OCI-LY7 (cell line): Measurements from ENCODE around the gene NDUFB2.

Experiments
- EZH2phosphoT487 ChIP-seq: fragments of 200-600 bp; sonication (generic); IDR thresholded peaks from 2 replicates; pipeline ENCODE4 v1.6.1; 2018; ENCODE audit warnings: low read depth, borderline replicate concordance, mild to moderate bottlenecking, mixed run types, antibody characterized with exemption, low read length, moderate library complexity, mixed read lengths
- TF ChIP-seq, protein P1 (sequence below): fragments of 200-600 bp; sonication (generic); conservative IDR thresholded peaks from 2 replicates; pipeline ENCODE4 v1.5.1; 2014; ENCODE audit warnings: mild to moderate bottlenecking, antibody characterized with exemption, low read length, moderate library complexity, mixed read lengths

DNA sequence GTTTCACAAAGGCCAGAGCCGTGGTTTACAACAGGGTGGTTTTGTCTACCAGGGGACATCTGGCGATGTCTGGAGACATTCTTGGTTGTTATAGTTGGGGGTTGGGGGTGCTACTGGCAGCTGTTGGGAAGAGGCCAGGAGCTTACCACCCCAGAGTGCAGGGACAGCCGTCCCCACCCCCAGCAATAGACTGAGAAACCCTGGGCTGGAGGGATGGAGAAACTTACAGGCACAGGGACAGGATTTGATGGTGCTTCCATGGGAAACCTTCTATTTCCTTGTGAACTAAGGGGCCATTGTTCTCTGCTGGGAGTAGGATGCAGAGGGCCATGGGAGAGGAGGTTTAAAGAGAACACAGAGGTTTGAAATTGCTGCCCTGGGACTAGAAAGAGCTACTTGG, 12.9 kb upstream of the NDUFB2 start:
- no peak for TF ChIP-seq EZH2phosphoT487
- TF ChIP-seq, protein P1, sequence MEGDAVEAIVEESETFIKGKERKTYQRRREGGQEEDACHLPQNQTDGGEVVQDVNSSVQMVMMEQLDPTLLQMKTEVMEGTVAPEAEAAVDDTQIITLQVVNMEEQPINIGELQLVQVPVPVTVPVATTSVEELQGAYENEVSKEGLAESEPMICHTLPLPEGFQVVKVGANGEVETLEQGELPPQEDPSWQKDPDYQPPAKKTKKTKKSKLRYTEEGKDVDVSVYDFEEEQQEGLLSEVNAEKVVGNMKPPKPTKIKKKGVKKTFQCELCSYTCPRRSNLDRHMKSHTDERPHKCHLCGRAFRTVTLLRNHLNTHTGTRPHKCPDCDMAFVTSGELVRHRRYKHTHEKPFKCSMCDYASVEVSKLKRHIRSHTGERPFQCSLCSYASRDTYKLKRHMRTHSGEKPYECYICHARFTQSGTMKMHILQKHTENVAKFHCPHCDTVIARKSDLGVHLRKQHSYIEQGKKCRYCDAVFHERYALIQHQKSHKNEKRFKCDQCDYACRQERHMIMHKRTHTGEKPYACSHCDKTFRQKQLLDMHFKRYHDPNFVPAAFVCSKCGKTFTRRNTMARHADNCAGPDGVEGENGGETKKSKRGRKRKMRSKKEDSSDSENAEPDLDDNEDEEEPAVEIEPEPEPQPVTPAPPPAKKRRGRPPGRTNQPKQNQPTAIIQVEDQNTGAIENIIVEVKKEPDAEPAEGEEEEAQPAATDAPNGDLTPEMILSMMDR: no peak
